Stomach (tissue), 9 donors: Measurements from ENCODE around the gene ITGAL. TPM values are rescaled to one million over a fixed set of nuclear protein-coding genes. Genes with fewer than 3 reads are reported as not detected.

Experiments
- DNase-seq, 2 donors: peaks; one replicate each; pipeline versions ENCODE4 v3.0.0 to v3.0.0-alpha.2; 2013 to 2019
- H3K27ac ChIP-seq, 5 donors: fragments of 200-600 bp in 4 of 5; sonication (generic) in 4 of 5; one replicate each; pipeline ENCODE4 v1.5.1; 2013 to 2019; ENCODE audit warnings: mild to moderate bottlenecking in 1 of 5, moderate library complexity in 1 of 5
- H3K27me3 ChIP-seq, 3 donors: fragments of 200-600 bp; sonication (generic); one replicate each; pipeline ENCODE4 v1.5.1; 2017 to 2019; ENCODE audit warnings: mixed run types in 1 of 3
- H3K36me3 ChIP-seq, 4 donors: fragments of 200-600 bp; sonication (generic); 1 replicate in 3 of 4; 2 replicates in 1 of 4; pipeline ENCODE4 v1.5.1; 2016 to 2019
- H3K4me1 ChIP-seq, 4 donors: fragments of 200-600 bp; sonication (generic); one replicate each; pipeline ENCODE4 v1.5.1; 2016 to 2019
- H3K4me3 ChIP-seq, 4 donors: fragments of 200-600 bp; sonication (generic) in 3 of 4; one replicate each; pipeline ENCODE4 v1.5.1; 2016 to 2019; ENCODE audit warnings: mild to moderate bottlenecking in 1 of 4
- H3K9me3 ChIP-seq, 4 donors: fragments of 200-600 bp; sonication (generic); one replicate each; pipeline ENCODE4 v1.5.1; 2016 to 2019
- EP300 ChIP-seq: sonication (generic); formaldehyde crosslinking; IDR thresholded peaks from one replicate; pipeline ENCODE4 v1.6.1; 2017; ENCODE audit warnings: antibody characterized with exemption
- POLR2A ChIP-seq, 4 donors: fragments of 450-650 bp; IDR thresholded peaks; one replicate each; pipeline ENCODE4 v1.6.1; 2016; ENCODE audit warnings: antibody characterized with exemption in 4 of 4, control low read depth in 2 of 4, mild to moderate bottlenecking in 1 of 4, moderate library complexity in 1 of 4
- POLR2AphosphoS5 ChIP-seq, 3 donors: sonication (generic); formaldehyde crosslinking; IDR thresholded peaks; one replicate each; pipeline ENCODE4 v1.6.1; 2016; ENCODE audit warnings: antibody characterized with exemption in 3 of 3
- WGBS, 5 donors: extraction: QIAGEN DNeasy Blood & Tissue Kit in 3 of 5; methylation state at CpG; one replicate each; pipeline versions ENCODE4 v1.1.5 to v1.1.7; 2013 to 2018; 5-methylcytosine and 5-hydroxymethylcytosine counted together
- intact Hi-C: fragments of 100-400 bp; cut with DNase I; formaldehyde crosslinking; loops from one replicate; pipeline ENCODE4 v1.15.1; 2023; ENCODE audit warnings: low total_unique reads
- polyA plus RNA-seq, 3 donors: library from polyadenylated mRNA; stranded (reverse); fragments of 200-250 nt; gene quantifications; one replicate each; pipeline ENCODE4 v1.2.3, GENCODE V29; 2013
- total RNA-seq, 5 donors: library from RNA; depleted of rRNA; stranded (reverse); fragments of >200 nt; gene quantifications; one replicate each; pipeline versions ENCODE4 v1.1.0 to v1.2.3, GENCODE V29; 2014 to 2016
- TF ChIP-seq, protein P1 (sequence below), 7 experiments: fragments of 450-650 bp in 4 of 7; fragments of 200-600 bp in 3 of 7; sonication (generic) in 3 of 7; IDR thresholded peaks; one replicate each; pipeline ENCODE4 v1.5.1; 2016 to 2019; ENCODE audit warnings: antibody characterized with exemption in 7 of 7, control low read depth in 2 of 7, mild to moderate bottlenecking in 1 of 7
- donor health status: healthy with polysubstance abuse.
- donor health status: Bipolar disorder and iron deficiency.
- donor health status: healthy.

The ITGAL gene
- total and polyA plus RNA-seq, 8 donors = 1.2 to 256 (median 6.8) TPM

DNA sequence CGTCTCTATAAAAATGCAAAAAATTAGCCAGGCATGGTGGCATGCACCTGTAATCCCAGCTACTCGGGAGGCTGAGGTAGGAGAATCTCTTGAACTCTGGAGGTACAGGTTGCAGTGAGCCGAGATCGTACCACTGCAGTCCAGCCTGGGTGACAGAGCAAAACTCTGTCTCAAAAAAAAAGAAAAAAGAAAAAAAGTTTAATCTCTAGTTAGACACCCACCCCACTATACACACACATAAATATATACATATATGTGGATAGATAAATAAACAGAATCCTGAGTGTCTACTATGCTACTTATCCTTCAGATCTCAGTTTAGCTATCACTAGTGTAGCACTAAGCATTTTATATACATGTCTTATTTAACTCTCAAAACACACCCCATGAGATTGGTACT is 18.7 kb downstream of the ITGAL start:
- TF ChIP-seq POLR2AphosphoS5 (IDR thresholded peaks at IDR 0.05) (no peak), EP300 (no peak), POLR2A (IDR thresholded peaks at IDR 0.05) (no peak)
- TF ChIP-seq, protein P1, sequence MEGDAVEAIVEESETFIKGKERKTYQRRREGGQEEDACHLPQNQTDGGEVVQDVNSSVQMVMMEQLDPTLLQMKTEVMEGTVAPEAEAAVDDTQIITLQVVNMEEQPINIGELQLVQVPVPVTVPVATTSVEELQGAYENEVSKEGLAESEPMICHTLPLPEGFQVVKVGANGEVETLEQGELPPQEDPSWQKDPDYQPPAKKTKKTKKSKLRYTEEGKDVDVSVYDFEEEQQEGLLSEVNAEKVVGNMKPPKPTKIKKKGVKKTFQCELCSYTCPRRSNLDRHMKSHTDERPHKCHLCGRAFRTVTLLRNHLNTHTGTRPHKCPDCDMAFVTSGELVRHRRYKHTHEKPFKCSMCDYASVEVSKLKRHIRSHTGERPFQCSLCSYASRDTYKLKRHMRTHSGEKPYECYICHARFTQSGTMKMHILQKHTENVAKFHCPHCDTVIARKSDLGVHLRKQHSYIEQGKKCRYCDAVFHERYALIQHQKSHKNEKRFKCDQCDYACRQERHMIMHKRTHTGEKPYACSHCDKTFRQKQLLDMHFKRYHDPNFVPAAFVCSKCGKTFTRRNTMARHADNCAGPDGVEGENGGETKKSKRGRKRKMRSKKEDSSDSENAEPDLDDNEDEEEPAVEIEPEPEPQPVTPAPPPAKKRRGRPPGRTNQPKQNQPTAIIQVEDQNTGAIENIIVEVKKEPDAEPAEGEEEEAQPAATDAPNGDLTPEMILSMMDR (IDR thresholded peaks at IDR 0.05) = no peak
- WGBS, 5 donors = 77 to 93% (median 90%) methylated on average over 4 of the region's 4 CpGs

GRCh38 chr16:30491744-30492308 is 19.3 kb downstream of the ITGAL start:
- intact Hi-C loops = no loop called here
- peak in 1 of 2 donors; percentile 51 for DNase-seq
- H3K36me3 ChIP-seq = peaks cover 0 to 33% (median 5%) of the 10 kb centered on the region in 4 donors
- H3K27ac ChIP-seq = no peak overlapping the region
- H3K4me1 ChIP-seq = peaks cover 0 to 14% (median 7%) of the 10 kb centered on the region in 4 donors
- H3K27me3 ChIP-seq = peaks cover 0 to 11% (median 0%) of the 10 kb centered on the region in 3 donors
- H3K9me3 ChIP-seq = no peaks in the 10 kb centered on the region
- 56 to 69% (median 59%) methylated on average over 6 of the region's 6 CpGs for WGBS, 5 donors
- no peak for TF ChIP-seq POLR2AphosphoS5 (IDR thresholded peaks at IDR 0.05)
- TF ChIP-seq EP300 = no peak
- TF ChIP-seq, protein P1 (IDR thresholded peaks at IDR 0.05) = no peak
- no peak for TF ChIP-seq POLR2A (IDR thresholded peaks at IDR 0.05)
- H3K4me3 ChIP-seq = no peak overlapping the region

More for the DNA sequence above, 18.7 kb downstream of the ITGAL start:
- peaks cover 0 to 8% (median 0%) of the 10 kb centered on the region in 3 donors for H3K27me3 ChIP-seq
- peaks cover 0 to 33% (median 5%) of the 10 kb centered on the region in 4 donors for H3K36me3 ChIP-seq
- no peak overlapping the region for H3K4me3 ChIP-seq
- intact Hi-C loops = no loop called here
- no peak overlapping the region for H3K27ac ChIP-seq
- H3K4me1 ChIP-seq = peaks cover 0 to 14% (median 7%) of the 10 kb centered on the region in 4 donors
- no peaks in the 10 kb centered on the region for H3K9me3 ChIP-seq
- no peak for DNase-seq

- TF ChIP-seq POLR2A (IDR thresholded peaks at IDR 0.05) (no peak), EP300 (no peak), POLR2AphosphoS5 (IDR thresholded peaks at IDR 0.05) (no peak)
- TF ChIP-seq, protein P1 (IDR thresholded peaks at IDR 0.05) = no peak
- 70 to 83% (median 76%) methylated on average over 11 of the region's 11 CpGs for WGBS, 5 donors
- Histone ChIP-seq H3K27me3 (peaks cover 0 to 11% (median 0%) of the 10 kb centered on the region in 3 donors), H3K4me3 (no peak overlapping the region), H3K9me3 (no peaks in the 10 kb centered on the region), H3K27ac (no peak overlapping the region), H3K4me1 (peaks cover 0 to 9% (median 2%) of the 10 kb centered on the region in 4 donors), H3K36me3 (peaks cover 0 to 29% (median 5%) of the 10 kb centered on the region in 4 donors)
- no peak for DNase-seq
- intact Hi-C loops = no loop called here
Observed at GRCh38 chr16:30493941-30494488, 21.5 kb downstream of the ITGAL start.

- Histone ChIP-seq H3K4me1 (peaks cover 0 to 9% (median 0%) of the 10 kb centered on the region in 4 donors), H3K4me3 (no peak overlapping the region), H3K9me3 (no peaks in the 10 kb centered on the region), H3K27me3 (peaks cover 0 to 11% (median 0%) of the 10 kb centered on the region in 3 donors), H3K36me3 (peaks cover 0 to 27% (median 7%) of the 10 kb centered on the region in 4 donors), H3K27ac (no peak overlapping the region)
- intact Hi-C loops = no loop called here
- 72 to 75% (median 74%) methylated on average over 8 to 12 of the region's 12 CpGs for WGBS, 5 donors
- DNase-seq = no peak
- TF ChIP-seq POLR2A (IDR thresholded peaks at IDR 0.05) (no peak), EP300 (no peak), POLR2AphosphoS5 (IDR thresholded peaks at IDR 0.05) (no peak)
- TF ChIP-seq, protein P1 (IDR thresholded peaks at IDR 0.05) = no peak
Observed at GRCh38 chr16:30494709-30495108, 22.2 kb downstream of the ITGAL start.
